Activated naive CD8-positive, alpha-beta T cell treated with anti-CD3 and anti-CD28 coated beads for 36 hours (primary cell): ENCODE results near the gene OTOA. TPM values are rescaled to one million over a fixed set of nuclear protein-coding genes. Genes with fewer than 3 reads are reported as not detected.
"Not testable (repeated sequence)": the region's sequence is repeated elsewhere in the genome, so short reads cannot be mapped to it uniquely, and the experiment has no call there.

Experiments used
- DNase-seq: peaks from one replicate; pipeline ENCODE4 v3.0.0; 2021
- H3K27ac Mint-ChIP-seq: one replicate; pipeline ENCODE4 v1.8.0; 2022; ENCODE audit warnings: mild to moderate bottlenecking, moderate library complexity, mixed read lengths
- H3K27me3 Mint-ChIP-seq: one replicate; pipeline ENCODE4 v1.8.0; 2022; ENCODE audit warnings: mild to moderate bottlenecking, mixed read lengths
- H3K36me3 Mint-ChIP-seq: one replicate; pipeline ENCODE4 v1.8.0; 2021; ENCODE audit warnings: mild to moderate bottlenecking, mixed read lengths
- H3K4me1 Mint-ChIP-seq: one replicate; pipeline ENCODE4 v1.8.0; 2021; ENCODE audit warnings: mixed read lengths
- H3K4me3 Mint-ChIP-seq: one replicate; pipeline ENCODE4 v1.8.0; 2022; ENCODE audit warnings: mild to moderate bottlenecking, moderate library complexity, mixed read lengths
- H3K9me3 Mint-ChIP-seq: one replicate; pipeline ENCODE4 v1.8.0; 2022; ENCODE audit warnings: mixed read lengths
- total RNA-seq, 2 experiments: library from RNA; stranded (reverse); gene quantifications; one replicate each; pipeline ENCODE4 v1.2.3, GENCODE V29; 2021

Gene OTOA
- total RNA-seq: under 1 TPM in 1 of 2 experiments, not detected in 1; 0.06 TPM

DNA sequence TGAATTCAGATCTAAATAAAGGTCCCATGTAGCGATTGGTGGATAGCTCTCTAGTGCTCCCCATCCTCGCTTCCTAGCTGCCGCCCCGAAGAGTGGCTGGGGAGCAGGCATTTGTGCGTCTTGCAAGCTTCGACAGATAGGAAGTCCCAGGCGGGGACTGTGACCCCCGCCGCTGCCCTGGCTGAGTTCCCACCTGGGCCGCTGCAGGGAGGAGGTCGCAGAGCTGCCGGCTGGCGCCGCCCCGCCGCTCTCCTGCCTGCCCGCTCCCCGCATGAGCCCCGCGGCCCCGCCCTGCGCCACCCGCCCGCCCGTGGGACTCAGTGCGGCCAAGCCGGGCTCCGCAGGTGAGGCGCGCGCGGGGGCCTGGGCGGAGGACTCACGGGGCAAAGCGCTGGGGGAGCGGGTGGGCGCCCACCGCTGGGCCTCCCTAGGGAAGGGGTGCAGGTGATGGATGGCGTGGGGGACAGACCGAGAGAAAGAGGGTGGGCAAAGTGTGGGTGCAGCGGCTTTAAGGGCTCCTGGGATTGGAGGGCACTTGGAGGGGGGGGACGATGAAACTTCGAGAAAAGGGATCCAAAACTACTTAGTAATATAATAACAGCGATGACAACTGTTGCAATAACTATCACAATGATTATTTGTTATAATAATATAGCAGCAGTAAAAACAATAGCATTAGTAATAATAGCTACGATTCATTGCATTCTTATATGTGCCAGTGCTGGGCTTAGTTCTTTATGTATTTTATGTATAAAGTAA is at the start of gene OTOA:
OTOA (plus strand) TSS at position 80 of the 759 bp plus-strand sequence. CDS start 14,547 bp downstream, outside the sequence.
- peak; percentile 33 for DNase-seq
- Mint-ChIP-seq H3K9me3 (no peaks in the 10 kb centered on the region), H3K4me1 (peaks cover 16% of the 10 kb centered on the region), H3K36me3 (no peaks in the 10 kb centered on the region), H3K27ac (no peak within 1 kb of the TSS), H3K4me3 (peak within 1 kb of the TSS; percentile 54), H3K27me3 (no peaks in the 10 kb centered on the region)

DNA sequence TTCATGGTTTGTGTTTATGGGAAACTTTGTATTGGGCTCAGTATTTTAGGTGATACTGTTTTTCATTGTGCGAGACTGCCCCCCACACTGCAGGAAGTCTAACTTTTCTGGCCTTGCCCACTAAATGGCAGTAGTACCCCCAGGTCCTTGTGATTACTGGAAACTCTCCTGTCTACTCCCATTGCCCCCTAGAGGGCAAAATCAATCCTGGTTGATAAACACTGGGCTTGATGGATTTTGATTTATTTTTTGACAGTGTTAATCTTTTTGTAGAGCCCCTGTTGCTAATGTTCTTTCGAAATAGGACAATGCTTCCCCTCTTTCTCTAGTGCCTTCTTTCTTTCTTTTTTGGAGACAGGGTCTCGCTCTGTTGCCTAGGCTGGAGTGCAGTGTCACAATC is 48.9 kb upstream of the OTOA start:
- Mint-ChIP-seq H3K27ac (no peak overlapping the region), H3K27me3 (no peaks in the 10 kb centered on the region), H3K9me3 (no peaks in the 10 kb centered on the region), H3K36me3 (peaks cover 22% of the 10 kb centered on the region), H3K4me3 (no peak overlapping the region), H3K4me1 (peaks cover 64% of the 10 kb centered on the region)
- no peak for DNase-seq

DNA sequence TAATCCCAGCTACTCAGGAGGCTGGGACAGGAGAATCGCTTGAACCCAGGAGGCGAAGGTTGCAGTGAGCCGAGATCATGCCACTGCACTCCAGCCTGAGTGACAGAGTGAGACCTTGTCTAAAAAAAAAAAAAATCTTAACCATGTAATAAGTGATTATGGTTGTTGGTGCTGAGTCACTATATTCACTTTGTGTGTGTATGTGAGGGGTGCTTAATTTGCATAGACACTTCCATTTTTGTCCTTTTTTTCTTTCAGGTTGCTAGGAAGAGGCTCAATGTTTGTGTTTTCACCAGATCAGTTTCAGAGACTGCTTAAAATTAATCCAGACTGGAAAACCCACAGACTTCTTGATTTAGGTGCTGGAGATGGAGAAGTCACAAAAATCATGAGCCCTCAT is 46.2 kb upstream of the OTOA start:
- DNase-seq: no peak
- Mint-ChIP-seq H3K4me3 (no peak overlapping the region), H3K27ac (no peak overlapping the region), H3K9me3 (no peaks in the 10 kb centered on the region), H3K27me3 (no peaks in the 10 kb centered on the region), H3K4me1 (peaks cover 55% of the 10 kb centered on the region), H3K36me3 (peaks cover 32% of the 10 kb centered on the region)

- Mint-ChIP-seq H3K9me3 (no peaks in the 10 kb centered on the region), H3K27me3 (no peaks in the 10 kb centered on the region), H3K4me3 (no peak overlapping the region), H3K36me3 (peaks cover 29% of the 10 kb centered on the region), H3K27ac (no peak overlapping the region), H3K4me1 (peaks cover 52% of the 10 kb centered on the region)
- DNase-seq: no peak
Measured at GRCh38 chr16:21618281-21618680, 45.5 kb upstream of the OTOA start.

- peak overlapping the region; percentile 9 for H3K27ac Mint-ChIP-seq
- H3K4me3 Mint-ChIP-seq: no peak overlapping the region
- H3K27me3 Mint-ChIP-seq: no peaks in the 10 kb centered on the region
- H3K4me1 Mint-ChIP-seq: peaks cover 44% of the 10 kb centered on the region
- DNase-seq: no peak
- no peaks in the 10 kb centered on the region for H3K9me3 Mint-ChIP-seq
- peaks cover 38% of the 10 kb centered on the region for H3K36me3 Mint-ChIP-seq
Measured at GRCh38 chr16:21619765-21620425, 43.9 kb upstream of the OTOA start.

DNA sequence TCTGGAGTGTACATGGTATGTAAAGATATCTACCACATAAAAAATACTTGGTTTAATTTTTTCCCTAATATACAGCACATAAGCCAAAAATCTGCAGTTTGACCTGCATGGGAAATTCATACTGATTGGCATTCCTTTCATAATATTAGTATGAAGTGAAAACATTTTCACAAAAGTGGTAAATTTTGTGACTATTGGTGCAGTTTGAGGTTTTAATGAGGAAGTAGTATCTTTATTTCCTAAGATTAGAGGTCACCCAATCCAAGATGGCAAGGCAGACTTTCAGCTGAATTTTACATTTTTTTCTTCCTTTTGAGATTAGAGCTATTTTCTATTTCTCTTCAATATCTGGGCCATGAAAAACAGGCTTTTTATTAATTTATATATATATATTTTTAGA is 43.2 kb upstream of the OTOA start:
- peaks cover 44% of the 10 kb centered on the region for H3K36me3 Mint-ChIP-seq
- peaks cover 45% of the 10 kb centered on the region for H3K4me1 Mint-ChIP-seq
- no peaks in the 10 kb centered on the region for H3K27me3 Mint-ChIP-seq
- DNase-seq: no peak
- no peaks in the 10 kb centered on the region for H3K9me3 Mint-ChIP-seq
- no peak overlapping the region for H3K27ac Mint-ChIP-seq
- H3K4me3 Mint-ChIP-seq: no peak overlapping the region

- DNase-seq: no peak
- no peaks in the 10 kb centered on the region for H3K9me3 Mint-ChIP-seq
- no peak overlapping the region for H3K4me3 Mint-ChIP-seq
- H3K27me3 Mint-ChIP-seq: no peaks in the 10 kb centered on the region
- peaks cover 50% of the 10 kb centered on the region for H3K4me1 Mint-ChIP-seq
- no peak overlapping the region for H3K27ac Mint-ChIP-seq
- H3K36me3 Mint-ChIP-seq: peaks cover 53% of the 10 kb centered on the region
Measured at GRCh38 chr16:21622545-21622944, 41.2 kb upstream of the OTOA start.

GRCh38 chr16:21625026-21625425 is 38.7 kb upstream of the OTOA start:
- Mint-ChIP-seq H3K4me1 (peaks cover 42% of the 10 kb centered on the region), H3K27ac (no peak overlapping the region), H3K27me3 (no peaks in the 10 kb centered on the region), H3K4me3 (no peak overlapping the region), H3K9me3 (no peaks in the 10 kb centered on the region), H3K36me3 (peaks cover 65% of the 10 kb centered on the region)
- DNase-seq: no peak

- Mint-ChIP-seq H3K27me3 (no peaks in the 10 kb centered on the region), H3K4me3 (peak overlapping the region; percentile 32), H3K36me3 (peaks cover 57% of the 10 kb centered on the region), H3K27ac (peak overlapping the region; percentile 80), H3K4me1 (peaks cover 36% of the 10 kb centered on the region), H3K9me3 (no peaks in the 10 kb centered on the region)
- DNase-seq: peak; percentile 21
Measured at GRCh38 chr16:21626659-21627277, 37.0 kb upstream of the OTOA start.

DNA sequence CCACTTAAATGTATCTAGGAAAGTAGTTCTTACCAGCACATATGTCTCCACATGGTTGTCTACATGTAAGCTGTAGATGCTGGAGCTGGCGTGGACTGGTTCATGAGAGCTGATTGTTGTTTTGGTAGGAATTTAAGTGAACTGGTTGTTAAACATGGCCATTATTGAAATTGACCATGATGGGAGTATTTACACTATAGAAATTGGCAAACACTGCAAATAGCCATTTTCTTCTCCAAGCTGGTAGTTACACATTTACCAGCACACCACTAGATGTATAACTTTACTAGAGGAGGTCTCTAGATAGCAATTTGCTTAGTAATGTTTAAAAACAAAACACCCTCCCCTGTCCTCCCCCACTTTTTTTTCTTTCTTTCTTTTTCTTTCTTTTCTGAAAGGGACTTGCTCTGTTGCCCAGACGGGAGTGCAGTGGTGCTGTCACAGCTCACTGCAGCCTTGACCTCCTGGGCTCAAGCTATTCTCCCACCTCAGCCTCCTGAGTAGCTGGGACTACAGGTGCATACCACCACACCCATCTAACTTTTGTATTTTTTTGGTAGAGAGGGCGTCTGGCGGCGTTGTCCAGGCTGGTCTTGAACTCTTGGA is 35.5 kb upstream of the OTOA start:
- peaks cover 55% of the 10 kb centered on the region for H3K36me3 Mint-ChIP-seq
- H3K27ac Mint-ChIP-seq: no peak overlapping the region
- H3K4me3 Mint-ChIP-seq: no peak overlapping the region
- H3K27me3 Mint-ChIP-seq: no peaks in the 10 kb centered on the region
- peaks cover 40% of the 10 kb centered on the region for H3K4me1 Mint-ChIP-seq
- DNase-seq: no peak
- H3K9me3 Mint-ChIP-seq: no peaks in the 10 kb centered on the region

GRCh38 chr16:21628772-21629171 is 35.0 kb upstream of the OTOA start:
- H3K27me3 Mint-ChIP-seq: no peaks in the 10 kb centered on the region
- no peaks in the 10 kb centered on the region for H3K9me3 Mint-ChIP-seq
- no peak for DNase-seq
- peaks cover 50% of the 10 kb centered on the region for H3K36me3 Mint-ChIP-seq
- H3K4me3 Mint-ChIP-seq: no peak overlapping the region
- peaks cover 41% of the 10 kb centered on the region for H3K4me1 Mint-ChIP-seq
- no peak overlapping the region for H3K27ac Mint-ChIP-seq

DNA sequence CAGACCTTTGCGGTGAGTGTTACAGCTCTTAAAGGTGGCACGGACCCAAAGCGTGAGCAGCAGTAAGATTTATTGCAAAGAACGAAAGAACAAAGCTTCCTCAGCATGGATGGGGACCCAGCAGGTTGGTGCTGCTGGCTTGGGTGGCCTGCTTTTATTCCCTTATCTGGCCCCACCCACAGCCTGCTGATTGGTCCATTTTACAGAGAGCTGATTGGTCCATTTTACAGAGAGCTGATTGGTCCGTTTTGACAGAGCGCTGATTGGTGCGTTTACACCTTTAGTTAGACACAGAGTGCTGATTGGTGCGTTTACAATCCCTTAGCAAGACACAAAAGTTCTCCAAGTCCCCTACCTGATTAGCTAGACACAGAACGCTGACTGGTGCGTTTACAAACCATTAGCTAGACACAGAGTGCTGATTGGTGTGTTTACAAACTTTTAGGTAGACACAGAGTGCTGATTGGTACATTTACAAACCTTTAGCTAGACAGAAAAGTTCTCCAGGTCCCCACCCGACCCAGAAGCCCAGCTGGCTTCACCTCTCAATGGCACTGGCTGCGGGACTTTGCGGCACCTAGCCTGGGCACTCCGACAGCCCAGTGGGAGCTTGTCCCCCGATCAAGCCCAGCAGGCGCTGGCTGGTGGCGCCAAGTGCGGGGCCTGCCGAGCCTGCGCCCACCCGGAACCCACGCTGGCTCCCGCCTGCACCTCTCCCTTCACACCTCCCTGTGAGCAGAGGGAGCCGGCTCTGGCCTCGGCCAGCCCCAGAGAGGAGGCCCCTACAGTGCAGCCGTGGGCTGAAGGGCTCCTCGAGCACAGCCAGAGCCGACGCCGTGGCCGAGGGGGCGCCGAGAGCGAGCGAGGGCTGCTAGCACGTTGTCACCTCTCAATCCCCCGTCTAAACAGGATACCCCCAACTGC is 33.9 kb upstream of the OTOA start:
- not testable (repeated sequence) for DNase-seq, H3K27ac Mint-ChIP-seq, H3K9me3 Mint-ChIP-seq, H3K27me3 Mint-ChIP-seq, H3K4me3 Mint-ChIP-seq
- Mint-ChIP-seq H3K4me1 (peaks cover 47% of the 10 kb centered on the region), H3K36me3 (peaks cover 41% of the 10 kb centered on the region)

GRCh38 chr16:21630866-21631265 is 32.9 kb upstream of the OTOA start:
- not testable (repeated sequence) for H3K4me3 Mint-ChIP-seq, H3K27ac Mint-ChIP-seq, DNase-seq, H3K27me3 Mint-ChIP-seq, H3K9me3 Mint-ChIP-seq
- peaks cover 43% of the 10 kb centered on the region for H3K36me3 Mint-ChIP-seq
- peaks cover 41% of the 10 kb centered on the region for H3K4me1 Mint-ChIP-seq

- peaks cover 43% of the 10 kb centered on the region for H3K36me3 Mint-ChIP-seq
- H3K4me3 Mint-ChIP-seq, DNase-seq, H3K27me3 Mint-ChIP-seq, H3K9me3 Mint-ChIP-seq, H3K27ac Mint-ChIP-seq: not testable (repeated sequence)
- H3K4me1 Mint-ChIP-seq: peaks cover 39% of the 10 kb centered on the region
Measured at GRCh38 chr16:21631376-21631775, 32.4 kb upstream of the OTOA start.
